Limb (tissue), 2 donors: ENCODE data around the gene CYP39A1.

ENCODE experiments used
- DNase-seq, 2 donors: peaks; one replicate each; pipeline ENCODE4 v3.0.0-alpha.2; 2016; ENCODE audit errors: extremely low spot score in 2 of 2

The CYP39A1 gene

DNA sequence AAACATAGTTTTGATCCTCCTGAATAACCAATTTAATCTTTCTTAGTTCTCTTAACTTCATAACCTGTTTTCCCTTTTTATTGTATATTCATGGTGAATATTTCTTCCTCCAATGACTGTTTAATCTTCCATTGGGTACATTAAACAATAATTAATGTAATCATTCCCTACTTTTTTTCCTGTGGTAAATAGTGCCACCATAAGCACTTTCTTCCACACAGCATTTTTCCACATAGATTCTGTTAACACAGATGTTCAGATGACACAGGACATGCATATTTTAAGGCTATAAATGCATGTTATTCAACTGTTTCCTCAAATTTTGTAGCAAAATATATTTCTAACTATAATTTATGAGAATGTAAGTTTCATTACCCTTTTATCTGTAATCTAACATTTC is 61.9 kb downstream of the CYP39A1 start:
- DNase-seq: no peak

GRCh38 chr6:46586906-46587305 is 65.7 kb downstream of the CYP39A1 start:
- no peak for DNase-seq

GRCh38 chr6:46584586-46584985 is 68.0 kb downstream of the CYP39A1 start:
- DNase-seq: no peak

DNA sequence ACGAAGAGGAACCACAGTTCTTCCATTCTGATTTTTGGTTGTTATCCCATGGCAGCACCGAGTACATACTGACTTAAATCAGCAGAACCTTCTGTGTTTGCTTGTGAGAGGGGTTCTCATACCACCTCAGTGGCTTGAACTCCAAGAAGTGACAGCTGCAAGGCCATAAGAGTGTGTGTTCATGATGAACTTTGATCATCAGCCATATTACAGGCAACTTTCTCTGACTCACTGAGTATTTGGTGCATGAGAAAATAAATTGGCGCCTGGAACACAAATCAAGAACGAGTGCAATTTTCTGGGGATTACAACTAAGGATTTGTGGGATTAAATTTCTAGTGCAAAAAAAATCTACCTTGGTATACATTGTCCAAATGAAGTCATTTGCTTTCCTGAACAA is 68.9 kb downstream of the CYP39A1 start:
- DNase-seq: no peak

DNA sequence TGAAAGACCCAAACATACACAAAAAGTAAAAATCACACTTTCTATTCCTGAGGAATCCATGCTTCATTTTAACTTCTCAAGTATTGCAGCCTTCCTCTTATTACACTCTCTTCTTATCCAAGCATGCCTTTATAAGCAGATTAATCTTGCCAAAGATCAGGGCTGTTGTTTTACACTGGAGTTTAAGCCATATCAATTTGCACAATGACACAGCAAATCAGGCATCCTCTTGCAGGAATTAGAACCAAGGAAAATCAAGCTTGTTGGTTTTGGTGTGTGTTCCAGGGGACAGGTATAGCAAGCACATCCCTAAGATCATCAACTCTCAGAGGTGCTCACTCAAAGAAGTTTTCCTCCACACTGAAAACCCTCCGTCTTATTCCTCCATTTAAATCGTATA is 69.5 kb downstream of the CYP39A1 start:
- no peak for DNase-seq

- no peak for DNase-seq
These were observed 71.0 kb downstream of the CYP39A1 start for GRCh38 chr6:46581459-46582177.

DNA sequence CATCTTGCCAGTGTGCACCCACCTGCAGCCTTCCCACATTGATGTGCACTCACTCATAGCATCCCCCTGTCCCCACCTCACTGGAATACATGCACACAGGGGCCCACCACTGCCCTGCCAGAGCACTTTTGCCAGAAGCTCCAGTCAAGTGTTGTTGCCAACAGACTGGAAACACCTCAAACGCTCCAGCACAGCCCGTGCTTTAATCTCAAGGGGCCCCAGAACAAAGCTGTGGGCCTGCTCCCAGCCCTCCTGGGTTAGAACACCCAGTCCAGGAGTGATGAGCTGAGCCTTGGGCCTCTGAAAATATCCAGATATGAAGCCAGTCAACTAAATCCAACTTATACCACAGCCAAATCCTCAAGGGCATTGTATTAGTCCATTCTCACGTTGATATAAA is 77.1 kb downstream of the CYP39A1 start:
- DNase-seq: no peak

- no peak for DNase-seq
These were observed 79.5 kb downstream of the CYP39A1 start for GRCh38 chr6:46573140-46573539.

DNA sequence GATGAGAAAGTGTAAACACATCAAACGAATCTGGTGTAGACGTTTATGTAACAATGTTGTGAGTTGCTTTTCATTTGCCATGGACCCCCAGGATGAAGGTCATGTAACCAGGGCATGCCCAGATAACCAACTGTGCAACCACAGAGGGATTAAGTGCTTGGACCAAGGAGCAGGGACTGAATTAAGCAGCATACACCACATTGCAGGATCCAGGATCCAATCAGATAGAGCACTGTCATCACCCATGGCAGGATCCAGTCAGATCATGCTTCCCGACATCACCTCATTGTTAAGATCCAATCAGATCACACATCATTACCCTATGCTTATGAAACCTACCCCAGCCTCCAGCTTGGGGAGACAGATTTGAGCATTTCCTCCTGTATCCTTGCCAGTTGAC is 87.1 kb downstream of the CYP39A1 start:
- DNase-seq: no peak

- no peak for DNase-seq
These were observed 88.7 kb downstream of the CYP39A1 start for GRCh38 chr6:46563924-46564323.

GRCh38 chr6:46556053-46556452 is 96.6 kb downstream of the CYP39A1 start:
- no peak for DNase-seq

- DNase-seq: no peak
These were observed 97.5 kb downstream of the CYP39A1 start for GRCh38 chr6:46555129-46555528.

DNA sequence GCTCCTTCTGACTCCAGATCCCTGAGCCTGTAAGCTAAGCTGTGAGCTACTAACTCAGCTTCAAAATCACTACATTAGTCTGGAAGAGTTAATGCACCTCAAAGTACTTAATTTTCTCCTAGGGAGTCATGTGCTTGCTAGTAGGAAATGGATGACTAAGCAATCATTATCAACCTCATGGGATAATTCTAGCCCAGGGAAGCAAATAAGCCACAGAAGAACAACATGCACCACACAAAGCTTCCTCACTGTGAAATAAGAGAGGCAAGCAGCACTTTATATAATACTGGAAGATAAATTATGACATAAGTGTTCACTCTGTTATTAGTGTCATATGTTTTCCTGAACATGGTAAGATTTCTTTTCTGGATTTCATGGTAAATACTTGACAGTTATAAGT is 103.5 kb downstream of the CYP39A1 start:
- DNase-seq: no peak

DNA sequence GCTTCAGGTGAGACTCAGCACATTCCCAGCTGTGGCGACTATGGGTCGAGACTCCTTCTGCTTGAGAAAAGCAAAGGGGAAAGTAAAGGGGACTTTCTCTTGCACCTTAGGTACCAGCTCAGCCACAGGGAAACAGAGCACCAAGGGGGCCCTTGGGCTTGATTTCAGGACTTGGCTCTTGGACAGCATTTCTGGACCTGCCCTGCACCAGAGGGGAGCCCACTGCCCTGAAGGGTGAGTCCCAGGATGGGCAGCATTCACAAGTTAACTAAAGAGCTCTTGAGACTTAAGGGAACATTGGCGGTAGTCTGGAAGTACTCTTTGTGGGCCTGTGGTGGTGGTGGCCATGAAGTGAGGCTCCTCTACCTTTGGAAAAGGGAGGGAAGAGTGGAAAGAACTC is 111.1 kb downstream of the CYP39A1 start:
- DNase-seq: no peak

DNA sequence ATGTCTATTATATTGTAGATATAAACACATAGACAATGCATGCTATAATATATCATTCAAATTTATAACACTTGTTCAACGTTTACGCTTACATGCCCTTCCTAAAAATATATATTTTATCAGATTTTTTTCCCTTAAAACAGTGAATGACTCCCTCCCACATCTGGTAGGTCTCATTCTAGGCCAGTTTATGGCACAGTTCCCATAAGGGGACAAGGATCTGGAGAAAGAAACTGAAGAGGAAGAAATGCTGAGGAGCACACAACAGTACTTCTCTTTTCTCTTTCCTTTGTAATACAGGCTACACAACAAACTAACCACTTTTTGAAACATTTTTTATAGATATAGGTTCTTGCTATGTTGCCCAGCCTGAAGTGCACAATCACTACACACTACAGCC is 112.8 kb downstream of the CYP39A1 start:
- DNase-seq: no peak

- no peak for DNase-seq
These were observed 113.7 kb downstream of the CYP39A1 start for GRCh38 chr6:46538800-46539480.

DNA sequence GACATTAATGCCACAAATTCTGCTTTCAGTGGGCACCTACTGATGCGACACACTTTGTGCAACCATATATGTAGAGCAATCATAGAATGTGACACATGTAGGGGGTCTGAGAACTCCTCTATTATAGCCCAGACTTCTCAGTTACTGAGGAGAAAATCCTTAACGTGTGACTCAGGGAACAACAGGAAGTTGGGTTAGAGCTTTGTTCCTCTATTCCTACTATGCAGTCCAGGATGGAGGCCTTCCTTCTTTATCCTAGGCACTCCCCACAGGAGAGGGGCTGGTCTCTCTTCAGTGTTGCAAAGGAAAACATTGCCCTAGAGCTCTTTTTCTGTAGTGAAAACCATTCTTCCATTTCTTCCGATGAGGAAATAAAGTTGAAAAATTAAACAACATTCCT is 121.7 kb downstream of the CYP39A1 start:
- DNase-seq: no peak

DNA sequence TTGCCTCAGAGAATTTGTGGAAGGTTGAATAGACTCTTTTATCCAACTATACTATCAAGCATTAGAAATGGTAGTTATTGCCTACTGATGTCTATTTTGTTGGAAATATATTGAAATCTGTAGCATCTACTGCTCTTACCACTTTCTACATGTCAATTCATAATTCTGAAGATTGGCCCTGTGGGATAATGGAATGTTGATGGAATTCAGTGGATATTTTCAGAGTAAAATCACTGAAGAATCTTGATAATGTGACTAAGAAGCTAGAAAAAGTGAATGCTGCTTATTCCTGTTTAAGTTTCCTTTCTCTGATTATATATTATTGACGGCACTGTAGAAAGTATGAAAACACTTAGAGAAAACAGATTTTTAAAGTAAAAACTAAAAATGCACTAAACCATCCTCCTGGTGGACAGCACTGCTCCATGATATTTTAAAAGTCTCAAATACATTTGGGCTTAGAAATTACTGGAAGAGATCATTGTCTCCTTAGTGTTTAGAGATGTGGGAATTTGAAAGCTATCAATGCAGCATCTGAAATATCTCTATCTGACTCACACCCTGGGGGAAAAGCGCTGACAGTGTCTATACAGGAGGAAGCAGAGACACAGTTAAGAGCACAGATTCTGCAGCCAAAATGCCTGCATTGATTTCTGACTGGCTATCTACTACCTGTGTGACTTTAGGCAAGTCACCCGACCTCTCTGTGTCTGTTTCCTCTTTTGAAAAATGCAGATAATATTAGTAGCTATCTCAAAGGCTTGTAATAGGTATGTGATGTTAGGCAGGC is 123.5 kb downstream of the CYP39A1 start:
- DNase-seq: no peak

GRCh38 chr6:46526607-46527006 is 126.0 kb downstream of the CYP39A1 start:
- DNase-seq: no peak

- no peak for DNase-seq
These were observed 127.0 kb downstream of the CYP39A1 start for GRCh38 chr6:46525583-46525982.

GRCh38 chr6:46521464-46521971 is 131.1 kb downstream of the CYP39A1 start:
- DNase-seq: no peak

- DNase-seq: no peak
These were observed 135.4 kb downstream of the CYP39A1 start for GRCh38 chr6:46517202-46517601.
